HG03097 (cell line): ENCODE data around the gene PDCD1LG2.
"Not testable (repeated sequence)": the region's sequence is repeated elsewhere in the genome, so short reads cannot be mapped to it uniquely, and the experiment has no call there.

Source experiments
- ATAC-seq: cut with Tn5 transposase; IDR thresholded peaks from one replicate; pipeline ENCODE4 v1.9.1; 2021; ENCODE audit not compliant: unreplicated experiment, low FRiP score

Gene PDCD1LG2

DNA sequence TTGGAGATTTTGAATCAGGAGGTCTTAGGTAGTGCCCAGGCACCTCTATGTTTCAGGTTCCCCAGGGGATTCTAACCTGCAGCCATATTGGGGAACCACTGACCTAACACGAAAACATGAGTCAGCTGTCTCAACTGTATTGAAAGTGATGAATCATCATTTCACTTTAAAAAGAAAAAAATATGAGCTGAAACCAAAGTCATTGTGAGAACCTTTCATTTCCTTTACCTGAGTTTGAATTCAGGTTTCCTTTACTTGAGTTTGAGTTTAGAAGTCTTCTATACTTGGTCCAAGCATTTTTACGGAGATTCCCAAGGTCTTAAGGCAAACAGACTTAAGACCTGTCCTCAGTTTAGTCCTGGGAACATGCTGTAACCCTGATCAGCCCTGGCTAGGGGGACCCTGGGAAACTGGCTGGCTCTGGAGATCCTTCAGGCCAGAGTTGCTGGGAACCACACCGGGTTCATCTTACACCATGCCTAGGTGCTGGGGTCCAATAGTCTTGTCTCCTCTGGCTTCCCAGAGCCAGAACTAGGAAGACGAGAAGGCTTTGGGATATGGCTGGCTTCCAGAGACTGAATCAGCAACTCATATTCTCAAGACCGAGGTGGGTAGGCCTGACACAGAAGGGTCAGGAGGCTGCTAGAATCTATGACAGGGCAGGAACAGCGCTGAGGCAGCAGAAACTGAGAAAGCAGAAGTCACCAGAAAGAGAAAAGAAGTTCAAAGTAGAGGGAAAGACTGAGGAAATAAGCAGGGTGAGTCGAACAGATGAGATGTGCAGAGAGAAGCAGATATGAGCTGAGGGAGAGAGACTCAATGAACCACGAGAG, 16.4 kb upstream of the PDCD1LG2 start:
- peak; percentile 82 for ATAC-seq

DNA sequence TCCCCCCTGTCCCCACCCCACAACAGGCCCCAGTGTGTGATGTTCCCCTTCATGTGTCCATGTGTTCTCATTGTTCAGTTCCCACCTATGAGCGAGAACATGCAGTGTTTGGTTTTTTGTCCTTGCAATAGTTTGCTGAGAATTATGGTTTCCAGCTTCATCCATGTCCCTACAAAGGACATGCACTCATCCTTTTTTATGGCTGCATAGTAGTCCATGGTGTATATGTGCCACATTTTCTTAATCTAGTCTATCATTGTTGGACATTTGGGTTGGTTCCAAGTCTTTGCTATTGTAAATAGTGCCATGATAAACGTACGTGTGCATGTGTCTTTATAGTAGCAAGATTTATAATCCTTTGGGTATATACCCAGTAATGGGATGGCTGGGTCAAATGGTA, 15.6 kb upstream of the PDCD1LG2 start:
- ATAC-seq, result not testable (repeated sequence)

DNA sequence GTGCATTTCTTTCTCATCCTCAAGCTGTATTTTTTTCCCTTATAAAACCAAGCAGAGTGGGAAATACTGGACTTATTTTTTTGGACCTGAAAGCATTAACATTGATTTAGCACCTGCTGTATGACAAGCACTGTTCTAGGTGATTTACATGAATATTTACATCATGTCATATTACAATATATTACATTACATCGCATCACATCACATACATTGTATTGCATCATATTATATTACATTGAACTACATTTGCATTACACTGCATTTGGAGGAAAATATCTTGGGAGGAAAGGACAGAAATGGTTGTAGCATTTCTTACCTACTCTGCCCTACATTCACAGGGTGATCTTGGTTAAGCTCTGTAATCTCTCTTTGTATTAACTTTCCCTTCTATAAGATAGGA, 11.2 kb upstream of the PDCD1LG2 start:
- no peak for ATAC-seq

DNA sequence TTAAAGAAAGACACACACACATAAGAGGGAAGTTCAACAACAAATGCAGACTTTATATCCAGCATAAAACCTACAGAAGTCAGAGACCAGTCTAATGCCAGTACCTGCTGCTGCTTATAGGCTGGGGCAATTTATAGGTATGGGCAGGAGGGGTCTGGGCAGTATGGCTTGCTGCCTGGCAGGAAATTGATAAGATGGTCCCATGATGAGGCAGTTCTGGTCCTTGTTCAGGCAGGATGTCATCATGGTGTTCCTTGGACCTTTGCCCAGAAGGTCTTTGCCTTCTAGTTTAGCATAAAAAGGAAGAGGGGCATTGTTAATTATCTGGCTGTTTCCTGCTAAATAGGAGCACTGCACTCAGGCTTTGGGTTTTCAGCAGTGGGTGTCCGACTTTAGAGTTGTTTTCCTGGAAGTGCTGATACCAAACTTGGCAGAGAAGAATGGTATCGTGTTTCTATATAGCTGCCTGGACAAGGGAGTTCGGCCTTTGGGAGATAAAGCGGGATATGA, 10.4 kb upstream of the PDCD1LG2 start:
- ATAC-seq, result no peak

DNA sequence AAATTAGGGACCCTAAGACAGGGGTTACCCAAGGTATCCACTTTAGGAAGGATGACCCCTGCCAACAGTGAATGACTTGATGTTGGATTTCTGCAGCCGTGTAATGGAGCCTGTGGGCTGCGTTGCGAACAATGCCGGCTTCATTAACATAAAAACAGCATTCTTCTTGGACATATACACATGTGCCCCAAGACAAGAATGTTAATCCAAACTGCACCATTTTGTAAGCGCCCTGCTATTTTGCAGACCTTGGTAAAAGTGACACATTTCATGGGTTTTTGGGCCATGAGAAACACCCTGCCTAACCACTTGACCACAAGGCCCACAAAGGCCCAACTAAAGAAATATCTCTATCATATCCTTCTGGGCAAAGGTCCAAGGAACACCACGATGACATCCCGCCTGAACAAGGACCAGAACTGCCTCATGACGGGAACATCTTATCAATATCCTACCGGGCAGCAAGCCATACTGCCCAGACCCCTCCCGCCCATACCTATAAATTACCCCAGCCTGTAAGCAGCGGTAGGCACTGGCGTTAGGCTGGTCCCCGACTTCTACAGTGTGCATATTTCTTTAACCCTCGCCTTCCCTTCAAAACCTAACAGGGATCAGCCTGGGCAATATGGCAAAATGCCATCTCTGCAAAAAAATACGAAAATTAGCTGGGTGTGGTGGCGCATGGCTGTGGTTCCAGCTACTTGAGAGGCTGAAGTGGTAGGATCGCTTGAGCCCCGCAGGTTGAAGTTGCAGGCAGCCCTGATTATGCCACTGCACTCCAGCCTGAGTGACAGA, 9.7 kb upstream of the PDCD1LG2 start:
- ATAC-seq, result no peak

DNA sequence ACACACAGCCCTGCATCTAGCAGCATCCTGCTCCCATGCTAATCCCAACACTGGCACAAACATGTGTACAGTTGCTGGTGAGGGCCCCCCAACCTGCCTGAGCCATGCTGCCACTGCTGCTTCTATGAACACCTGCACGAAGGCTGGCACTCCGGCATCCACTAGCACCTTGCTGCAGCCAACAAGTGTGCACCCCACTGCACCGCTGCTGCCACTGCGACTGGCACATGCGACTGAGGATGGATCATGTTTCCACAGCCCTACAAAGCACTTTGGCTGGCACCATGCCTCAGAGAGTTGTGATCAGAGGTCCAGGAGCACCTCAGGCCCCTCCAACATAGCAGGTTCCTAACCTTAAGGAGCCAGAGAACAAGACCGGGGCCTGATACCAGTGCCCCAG, 7.8 kb upstream of the PDCD1LG2 start:
- ATAC-seq, result no peak

DNA sequence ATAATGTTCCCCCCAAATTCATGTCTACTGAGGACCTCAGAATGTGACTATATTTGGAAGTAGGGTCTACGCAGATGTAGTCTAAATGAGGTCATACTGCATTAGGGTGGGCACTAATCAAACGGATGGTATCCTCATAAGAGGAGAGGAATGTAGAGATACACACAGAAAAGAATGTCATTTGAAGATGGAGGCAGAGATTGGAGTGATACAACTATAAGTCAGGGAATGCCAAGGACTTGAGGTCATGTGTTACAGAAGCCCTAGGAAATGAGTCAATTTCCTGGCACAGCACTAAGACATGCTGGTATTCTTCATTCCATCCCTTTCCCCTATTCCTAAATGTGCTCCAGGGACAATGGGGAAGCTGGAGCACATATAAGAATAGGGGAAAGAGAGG, 758 bp upstream of the PDCD1LG2 start:
- ATAC-seq, result no peak

DNA sequence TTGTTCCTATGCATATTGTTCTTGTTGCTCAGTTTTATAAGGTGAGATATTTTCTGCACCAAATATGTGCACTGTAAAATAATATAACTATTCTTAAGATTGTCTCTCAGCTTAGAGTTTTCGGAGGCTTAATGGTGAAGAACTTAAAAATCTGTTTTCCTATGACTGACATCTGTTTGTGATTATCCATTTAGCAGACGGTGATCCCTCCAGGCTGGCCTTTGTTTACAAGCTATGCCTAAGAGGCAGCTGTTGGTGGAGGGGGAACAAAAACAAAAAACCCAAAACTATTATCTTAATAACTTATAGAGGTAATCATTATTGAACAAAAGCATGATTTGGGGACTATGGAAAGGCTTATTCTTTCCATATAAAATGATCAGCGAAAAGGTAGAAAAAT, 658 bp downstream of the PDCD1LG2 start:
- no peak for ATAC-seq

DNA sequence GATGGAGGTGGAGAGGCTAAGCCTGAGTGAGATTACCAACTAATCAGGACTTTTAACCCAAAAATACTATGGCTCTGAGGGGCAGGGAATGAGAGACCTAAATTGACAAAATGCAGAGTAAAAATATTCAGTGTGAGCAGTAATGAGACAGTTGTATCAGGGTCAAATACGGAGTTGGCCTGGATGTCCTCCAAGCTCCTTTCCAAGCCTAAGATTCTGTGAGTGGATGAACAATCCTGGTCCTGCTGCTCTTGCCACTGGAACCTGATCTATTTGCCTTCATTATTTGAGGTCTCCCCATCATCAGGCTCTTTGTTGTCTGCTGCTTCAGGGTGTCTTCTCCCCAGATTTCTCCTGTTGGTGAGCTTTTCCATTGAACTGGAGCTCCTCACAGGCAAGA, 1.1 kb downstream of the PDCD1LG2 start:
- ATAC-seq, result no peak

DNA sequence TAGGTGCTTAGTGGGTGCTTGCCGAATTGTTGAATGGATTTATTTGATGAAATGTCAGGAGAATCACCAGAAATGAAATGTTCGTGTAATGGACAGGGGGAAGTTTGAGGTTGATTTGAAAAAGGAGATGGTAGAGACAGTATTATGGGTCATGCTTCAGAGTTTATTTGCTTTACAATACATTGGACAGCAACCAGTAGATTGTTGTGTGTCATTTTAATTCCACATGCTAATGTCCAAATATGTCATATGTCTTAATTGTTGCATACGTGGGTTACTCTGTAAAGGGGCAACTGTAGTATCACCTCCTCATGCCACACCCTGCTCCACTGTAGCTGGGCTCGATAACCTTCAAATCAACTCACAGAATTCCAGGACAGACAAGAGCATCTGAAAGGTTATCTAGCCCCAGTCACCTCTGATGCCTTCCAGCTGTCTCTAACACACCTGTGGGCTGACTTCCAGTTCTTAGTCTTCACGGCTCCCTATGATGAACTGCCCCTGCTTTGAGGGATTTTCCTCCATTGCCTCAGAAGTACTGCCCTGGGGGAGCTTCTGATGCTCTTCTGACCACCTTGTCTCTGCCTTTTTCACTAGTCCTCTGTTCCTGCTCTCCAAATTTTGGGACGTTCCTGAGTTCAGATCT, 1.7 kb downstream of the PDCD1LG2 start:
- no peak for ATAC-seq

DNA sequence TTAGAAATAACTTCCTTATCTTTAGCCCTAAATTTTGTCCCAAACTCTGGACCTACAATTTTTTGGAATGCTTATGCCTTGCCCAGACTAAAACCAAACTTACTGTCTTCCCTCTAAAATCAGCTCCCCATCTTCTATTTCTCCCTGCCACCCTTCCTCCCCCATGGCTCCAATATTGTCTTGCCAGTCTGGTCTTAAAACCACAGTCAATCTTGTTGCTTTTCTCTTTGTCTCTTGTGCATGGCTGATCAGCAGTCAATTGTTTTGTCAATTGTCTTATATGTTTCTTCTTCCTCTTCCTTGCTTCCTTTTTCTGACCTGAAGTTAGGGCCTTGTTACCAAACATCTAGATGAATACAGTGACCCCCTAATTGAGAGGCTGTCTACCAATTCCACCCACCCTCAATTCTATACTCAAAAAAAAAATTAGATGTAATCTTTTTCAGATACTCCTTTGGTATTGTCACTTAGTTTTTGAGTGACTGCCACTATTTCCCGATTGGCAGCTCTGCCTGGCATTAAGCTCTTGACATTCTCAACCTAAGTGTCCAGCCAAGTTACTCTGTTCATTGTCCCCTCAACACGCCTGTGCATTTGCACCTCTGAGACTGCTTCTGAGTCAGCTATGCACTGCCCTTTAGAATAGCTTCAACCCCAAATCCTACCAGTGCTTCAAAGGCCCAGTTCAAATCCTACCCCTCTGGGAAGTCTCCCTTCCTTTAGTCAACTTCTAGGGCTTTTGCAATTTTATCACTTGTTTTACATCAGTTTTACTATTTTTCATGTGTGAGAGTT, 2.5 kb downstream of the PDCD1LG2 start:
- ATAC-seq, result no peak

DNA sequence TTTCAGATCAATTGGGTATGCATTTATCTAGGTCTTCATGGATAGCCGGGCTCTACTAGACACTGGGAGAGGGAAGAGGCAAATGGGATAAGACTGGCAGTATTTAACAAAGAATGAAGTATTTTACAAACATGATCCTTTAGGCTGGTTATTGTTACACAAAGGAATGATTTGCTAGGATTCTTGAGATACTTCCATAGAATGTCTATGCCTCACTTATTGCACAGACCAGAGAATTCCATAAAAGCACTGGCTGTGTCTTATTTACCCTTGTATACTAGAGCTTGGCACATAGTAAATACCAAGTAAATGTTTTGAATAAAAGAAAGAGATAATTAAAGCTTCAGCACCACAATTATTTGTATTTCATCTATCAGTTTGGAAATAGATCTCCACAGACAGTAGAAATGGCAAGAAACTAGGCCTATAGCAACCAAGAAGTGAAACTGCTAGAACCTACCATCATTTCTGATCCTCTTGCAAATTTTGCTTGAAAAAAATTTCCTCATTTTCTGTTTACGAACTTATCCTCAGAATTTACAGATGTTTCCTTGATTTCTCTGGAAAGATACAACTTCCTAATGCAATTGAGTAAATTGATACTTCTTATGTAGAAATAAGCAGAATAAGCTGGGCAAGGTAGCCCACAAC, 3.8 kb downstream of the PDCD1LG2 start:
- ATAC-seq, result no peak

DNA sequence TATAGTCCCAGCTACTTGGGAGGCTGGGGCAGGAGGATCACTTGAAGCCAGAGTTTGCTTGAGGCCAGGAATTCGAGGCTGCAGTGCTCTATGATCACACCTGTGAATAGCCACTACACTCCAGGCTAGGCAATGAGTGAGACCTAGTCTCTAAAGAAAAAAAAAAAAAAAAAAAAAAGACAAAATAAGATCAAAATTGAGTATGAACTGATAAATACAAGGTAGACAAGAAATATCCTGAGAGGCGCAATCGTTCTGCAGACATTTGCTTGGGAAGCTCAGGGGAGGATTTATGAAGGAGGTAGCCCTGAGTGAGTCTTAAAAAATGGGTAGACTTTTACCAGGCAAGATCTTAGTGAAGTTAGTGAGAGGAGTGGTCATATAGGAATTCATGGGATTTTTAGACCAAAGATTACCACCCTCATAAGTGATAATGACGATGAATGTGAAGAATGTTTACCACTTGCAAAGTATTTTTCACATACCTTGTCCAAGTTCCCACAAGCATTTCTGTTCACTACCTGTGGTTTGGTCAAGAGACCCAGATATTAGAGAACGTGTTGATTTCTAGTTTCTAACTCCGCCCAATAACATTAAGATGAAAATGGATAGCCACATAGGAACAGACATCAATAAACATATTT, 4.4 kb downstream of the PDCD1LG2 start:
- no peak for ATAC-seq

DNA sequence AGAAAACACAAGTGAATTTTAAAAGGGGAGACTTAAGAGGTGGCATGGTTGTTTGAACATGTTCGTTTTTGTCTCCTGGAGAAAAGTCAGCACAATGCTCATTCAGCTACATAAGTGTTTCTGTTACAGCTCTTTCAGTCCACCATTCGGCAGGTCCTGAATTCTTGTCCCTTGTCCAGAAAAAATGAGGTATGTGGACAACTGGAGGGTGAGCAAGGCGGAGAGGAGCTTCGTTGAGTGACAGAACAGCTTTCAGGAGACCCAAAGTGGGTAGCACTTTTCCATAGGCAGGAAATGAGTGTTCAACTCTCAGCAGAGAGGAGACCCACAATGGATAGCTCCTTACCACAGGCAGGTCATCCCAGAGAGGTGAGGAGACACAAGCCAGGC, 4.9 kb downstream of the PDCD1LG2 start:
- ATAC-seq, result no peak

DNA sequence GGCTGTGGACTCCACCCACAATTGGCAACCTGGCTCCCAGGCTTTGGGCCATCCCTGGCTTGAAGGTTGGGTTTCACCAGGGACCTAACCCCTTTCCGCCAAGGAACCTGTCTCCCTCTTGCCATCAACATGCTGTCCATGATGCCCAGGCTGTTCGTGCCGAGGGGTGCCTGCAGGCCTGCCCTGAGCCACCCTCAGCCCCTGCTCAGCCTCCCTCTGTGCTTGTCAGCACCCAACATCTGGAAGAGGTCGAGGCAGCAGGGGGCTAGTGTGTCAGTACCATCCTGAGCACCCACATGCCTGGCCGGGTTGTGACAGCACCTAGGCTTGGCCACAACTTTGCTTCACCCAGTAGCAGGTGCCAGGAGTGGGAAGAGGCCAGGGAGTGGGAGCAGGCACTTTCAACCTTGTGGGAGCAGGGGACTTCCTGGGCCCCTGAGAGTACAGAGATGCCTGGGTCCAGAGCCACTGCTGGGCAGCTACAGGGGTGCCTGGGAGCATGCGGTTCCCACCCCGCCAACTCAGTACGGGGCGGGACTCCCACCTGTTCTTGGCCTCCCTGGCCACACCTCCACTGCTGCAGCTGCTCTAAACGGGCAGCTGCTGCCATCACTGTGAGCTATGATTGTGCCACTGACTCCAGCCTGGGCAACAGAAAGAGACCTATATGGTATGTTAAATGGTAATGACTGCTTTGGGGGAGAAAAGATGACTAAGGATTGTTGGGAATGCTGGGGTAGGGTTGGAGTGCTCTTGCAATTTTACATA, 6.3 kb downstream of the PDCD1LG2 start:
- no peak for ATAC-seq

DNA sequence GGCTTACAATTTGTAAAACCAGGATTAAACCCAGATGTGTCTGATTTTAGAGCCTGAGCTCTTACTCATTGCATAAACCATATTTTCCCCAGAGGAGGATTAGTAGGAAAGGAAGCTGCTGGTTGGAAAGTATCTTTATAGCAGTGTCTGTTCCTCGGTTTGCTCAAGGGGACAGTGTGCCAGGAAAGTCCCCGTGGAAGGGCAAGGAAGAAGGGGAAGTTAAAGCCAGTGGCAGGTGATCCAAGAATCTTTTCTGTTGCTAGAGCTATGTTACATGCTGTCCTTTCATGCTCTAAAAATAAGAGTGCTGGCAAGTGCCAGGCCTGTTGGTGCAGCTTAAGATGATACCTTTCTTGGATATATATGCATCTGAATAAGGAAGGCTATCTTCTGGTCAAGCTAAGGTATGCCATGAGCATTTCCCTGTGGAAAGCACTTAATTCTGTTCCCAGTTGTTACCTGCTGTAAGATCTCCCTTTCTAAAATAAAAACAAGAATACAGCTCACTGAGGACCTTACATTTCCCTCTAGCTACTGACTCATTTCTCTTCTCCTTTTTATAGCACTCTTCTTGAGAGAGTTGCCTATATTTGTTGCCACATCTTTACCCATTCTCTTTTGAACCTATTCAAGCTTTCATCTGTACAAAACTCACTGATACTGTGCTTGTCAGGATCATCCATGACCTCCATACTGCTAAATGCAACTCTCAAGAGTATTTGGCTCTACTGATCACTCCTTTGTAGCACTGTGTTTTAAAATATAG, 8.0 kb downstream of the PDCD1LG2 start:
- ATAC-seq, result peak; percentile 40

DNA sequence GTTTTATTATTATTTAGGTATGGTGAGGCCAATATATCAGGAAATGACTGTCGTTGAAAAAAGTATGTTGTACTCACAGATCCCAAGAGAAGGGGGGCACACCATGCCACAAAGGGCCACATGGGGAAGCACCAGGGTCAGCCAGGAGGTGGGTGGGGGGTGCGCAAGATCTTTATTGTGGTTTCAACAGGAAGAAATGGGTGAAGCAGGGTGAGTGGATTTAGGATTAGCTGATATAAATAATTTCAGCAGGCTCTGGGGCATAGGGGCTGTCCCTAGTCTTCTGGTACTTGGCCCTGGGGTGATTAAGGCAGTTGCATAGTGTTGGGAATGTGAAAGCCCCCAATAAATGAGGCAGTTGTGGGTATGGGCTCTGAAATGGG, 8.6 kb downstream of the PDCD1LG2 start:
- ATAC-seq, result peak; percentile 4

DNA sequence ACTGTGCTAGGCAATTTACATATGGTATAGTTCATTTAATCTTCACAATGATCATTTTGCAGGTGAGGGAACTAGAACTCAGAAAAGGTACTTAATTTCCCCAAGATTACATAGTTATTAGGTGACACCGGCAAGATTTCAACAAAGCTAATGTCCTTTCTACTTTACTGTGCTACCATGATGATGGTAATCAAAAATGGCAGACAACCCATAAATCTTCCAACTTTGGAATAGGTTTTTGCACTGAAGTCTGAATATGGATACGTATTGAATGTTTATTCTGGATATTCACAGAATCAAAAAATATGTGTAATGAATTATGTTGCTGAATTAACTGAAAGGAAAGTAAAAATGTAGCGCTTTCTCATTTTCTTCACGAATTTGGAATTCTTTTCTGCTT, 13.8 kb downstream of the PDCD1LG2 start:
- ATAC-seq, result no peak
